HG03342 (cell line): ENCODE results near the gene SERPIND1.

Source experiments
- ATAC-seq: cut with Tn5 transposase; IDR thresholded peaks from one replicate; pipeline ENCODE4 v1.9.1; 2021; ENCODE audit warnings: mild to moderate bottlenecking, moderate library complexity; ENCODE audit not compliant: unreplicated experiment

Gene SERPIND1

DNA sequence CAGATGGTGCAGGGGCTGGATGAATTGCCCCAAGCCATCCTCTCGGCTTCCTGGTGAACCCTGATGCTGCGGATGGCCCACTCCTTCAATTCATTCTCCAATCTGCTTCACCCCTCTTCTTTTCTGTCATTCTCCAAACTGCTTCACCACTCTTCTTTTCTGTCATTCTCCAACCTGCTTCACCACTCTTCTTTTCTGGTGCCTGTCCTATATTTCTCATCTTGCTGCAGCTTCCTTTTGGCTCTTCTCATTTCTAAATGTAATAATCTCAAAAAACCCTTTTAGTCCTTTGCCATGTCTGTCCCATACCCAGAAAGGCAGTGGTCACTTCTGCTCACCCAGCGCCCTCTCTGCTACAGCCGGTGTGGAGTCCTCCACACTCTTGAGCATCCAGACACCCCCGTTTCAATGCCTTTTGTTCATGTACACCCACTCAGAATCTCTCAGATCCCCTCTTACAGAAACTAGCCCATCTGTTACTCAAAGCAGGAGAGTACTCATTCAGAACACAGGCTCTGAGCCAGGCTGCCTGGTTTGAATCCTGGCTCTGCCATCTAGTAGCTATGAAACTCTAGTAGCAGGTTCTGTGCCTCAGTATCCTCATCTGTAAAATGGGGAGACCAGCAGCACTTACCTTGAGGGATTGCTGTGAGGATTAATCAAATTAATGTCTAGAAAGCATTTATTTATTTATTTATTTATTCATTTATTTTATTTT is 14.9 kb downstream of the SERPIND1 start:
- no peak for ATAC-seq

GRCh38 chr22:20792221-20792965 is 18.5 kb downstream of the SERPIND1 start:
- no peak for ATAC-seq

DNA sequence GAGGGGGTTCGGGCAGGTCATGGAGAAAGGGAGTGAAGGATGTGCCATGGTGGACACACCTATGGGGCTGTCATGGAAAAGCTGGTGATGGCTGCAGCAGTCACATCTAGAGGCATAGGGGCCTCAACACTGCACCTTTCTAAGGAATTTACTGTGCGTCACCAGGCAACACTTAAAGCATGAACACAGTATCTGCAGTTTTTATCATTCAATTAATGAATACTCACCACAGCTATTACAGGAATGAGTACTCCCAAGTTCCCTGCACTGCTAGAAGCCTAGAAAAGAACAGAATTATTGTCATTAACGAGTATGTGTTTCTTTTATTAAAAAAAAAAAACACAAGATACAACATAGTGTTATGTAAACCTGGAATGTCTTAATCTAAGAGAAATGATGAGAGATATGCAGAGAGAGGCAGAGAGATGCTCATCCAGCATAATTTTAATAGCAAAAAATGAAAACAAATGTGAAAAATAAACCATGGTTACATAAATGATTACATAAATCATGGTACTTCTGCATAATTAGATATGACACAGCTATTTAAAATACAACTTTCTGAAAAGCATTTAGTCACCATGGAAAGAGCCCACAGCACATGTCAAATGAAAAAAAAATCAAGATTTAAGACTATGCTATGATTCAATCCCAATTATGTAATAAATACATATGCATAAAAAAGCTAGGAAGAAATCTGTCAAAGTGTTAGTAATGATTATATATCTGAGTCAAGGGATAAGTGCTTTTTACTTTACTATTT is 19.2 kb downstream of the SERPIND1 start:
- ATAC-seq: no peak

DNA sequence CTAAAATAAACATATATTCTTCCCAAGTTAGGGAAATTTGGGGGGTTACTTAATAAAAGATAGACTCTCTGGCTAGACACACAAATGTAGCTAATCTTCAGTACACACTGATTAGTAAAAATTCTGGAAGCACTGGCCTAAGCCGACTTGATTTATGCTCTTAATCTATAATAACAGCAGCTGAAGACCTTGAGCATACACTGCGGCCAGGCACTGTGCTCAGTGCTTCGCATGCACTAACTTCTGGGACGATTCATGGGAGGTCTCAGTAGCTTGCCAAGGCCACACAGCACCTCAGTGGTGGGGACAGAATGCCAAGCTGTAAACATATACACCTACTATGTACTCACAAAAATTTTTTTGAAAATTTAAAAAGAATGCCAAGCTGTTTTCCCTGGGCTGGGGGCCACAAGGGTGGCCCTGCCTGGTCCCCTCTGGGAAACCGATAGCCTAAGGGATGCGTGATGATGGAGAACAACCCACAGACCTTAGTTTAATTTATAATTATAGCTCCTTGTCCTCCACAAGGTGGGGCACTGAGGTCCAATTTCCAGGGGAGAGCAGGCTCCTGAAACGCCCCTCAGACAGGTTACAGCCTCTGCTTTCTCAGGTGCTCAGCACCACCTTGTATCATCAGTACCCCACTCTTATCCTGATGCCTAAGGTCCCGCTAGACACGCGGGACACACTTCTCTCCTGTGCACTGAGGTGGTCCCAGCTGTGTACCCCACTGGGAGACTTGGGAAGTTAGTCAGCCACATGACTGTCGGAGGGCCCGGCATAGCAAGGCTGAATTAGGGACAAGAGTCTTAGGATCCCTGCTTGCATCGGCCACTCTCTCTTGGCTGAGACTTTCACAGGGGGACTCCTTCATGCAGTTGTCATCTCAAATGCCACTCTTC is 20.1 kb downstream of the SERPIND1 start:
- ATAC-seq: no peak

DNA sequence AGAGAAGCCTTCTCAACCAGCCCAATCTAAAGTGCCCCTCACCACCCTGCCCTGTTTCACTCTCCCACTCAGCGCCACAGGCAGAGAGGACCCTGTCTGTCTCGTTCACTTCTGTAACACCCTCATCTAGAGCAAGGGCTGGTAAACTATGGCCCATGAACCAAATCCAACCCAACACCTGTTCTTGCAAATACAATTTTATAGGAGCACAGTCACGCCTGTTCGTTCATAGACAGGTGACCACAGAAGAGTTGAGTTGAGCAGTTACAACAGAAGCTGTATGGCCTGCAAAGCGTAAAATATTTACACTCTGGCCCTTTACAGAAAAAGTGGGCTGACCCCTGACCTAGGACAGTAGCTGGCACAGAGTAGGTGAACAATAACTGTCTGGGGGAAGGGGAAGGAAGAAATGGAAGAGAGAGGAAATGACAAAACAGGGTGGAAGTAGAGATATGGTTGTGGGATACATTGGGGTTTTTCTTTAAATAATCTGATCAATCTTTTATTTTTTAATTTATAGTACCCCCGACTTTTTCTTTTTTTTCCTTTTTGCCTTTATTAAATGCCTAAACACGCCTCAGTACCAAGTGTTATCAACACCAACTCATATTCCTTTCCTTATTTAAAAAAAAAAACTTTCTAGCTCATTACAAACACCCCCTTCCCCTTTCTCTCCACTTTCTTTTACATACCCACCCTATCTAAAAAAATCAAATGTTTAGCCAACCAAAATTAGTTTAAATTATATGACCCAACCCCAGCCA is 20.9 kb downstream of the SERPIND1 start:
- ATAC-seq: no peak

DNA sequence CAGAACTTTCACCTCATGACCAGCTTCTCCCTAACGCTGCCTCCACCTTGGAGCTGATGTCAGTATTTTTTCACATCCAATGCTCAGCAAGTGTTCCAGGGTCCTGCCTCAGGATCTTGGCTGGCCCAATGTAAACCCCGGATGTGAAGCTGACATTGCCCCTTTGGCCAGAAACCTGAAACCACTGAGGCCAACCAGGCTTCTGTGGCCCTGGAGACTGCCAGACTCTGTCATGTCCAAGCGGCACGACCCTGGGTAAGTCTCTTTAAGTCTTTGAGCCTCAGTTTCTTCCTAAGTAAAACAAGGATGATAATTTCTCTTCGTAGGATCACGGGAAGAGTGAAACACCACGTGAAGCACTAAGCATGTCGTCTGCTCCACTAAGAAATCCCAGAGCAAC is 22.8 kb downstream of the SERPIND1 start:
- no peak for ATAC-seq

DNA sequence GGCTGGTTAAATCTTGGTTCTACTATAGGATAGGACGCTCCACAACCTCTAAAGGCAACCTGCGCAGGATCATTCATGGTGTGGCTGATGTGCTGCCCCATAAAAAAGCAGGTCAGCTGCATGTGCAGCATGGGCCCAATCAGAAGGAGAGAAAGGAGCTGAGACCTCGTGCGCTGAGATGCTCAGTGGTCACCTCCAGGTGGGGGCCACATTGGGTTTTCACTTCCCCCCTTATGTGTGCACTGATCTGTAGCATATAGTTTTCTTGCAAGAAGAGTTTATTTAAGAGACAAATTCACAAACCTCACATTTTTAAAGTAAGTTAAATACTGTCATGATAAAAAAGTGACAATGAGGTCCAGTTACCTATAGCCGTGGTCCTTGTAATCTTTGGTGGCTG is 24.3 kb downstream of the SERPIND1 start:
- no peak for ATAC-seq

- ATAC-seq: no peak
Measured at GRCh38 chr22:20798974-20799373, 25.1 kb downstream of the SERPIND1 start.

- ATAC-seq: no peak
Measured at GRCh38 chr22:20799449-20799848, 25.5 kb downstream of the SERPIND1 start.

DNA sequence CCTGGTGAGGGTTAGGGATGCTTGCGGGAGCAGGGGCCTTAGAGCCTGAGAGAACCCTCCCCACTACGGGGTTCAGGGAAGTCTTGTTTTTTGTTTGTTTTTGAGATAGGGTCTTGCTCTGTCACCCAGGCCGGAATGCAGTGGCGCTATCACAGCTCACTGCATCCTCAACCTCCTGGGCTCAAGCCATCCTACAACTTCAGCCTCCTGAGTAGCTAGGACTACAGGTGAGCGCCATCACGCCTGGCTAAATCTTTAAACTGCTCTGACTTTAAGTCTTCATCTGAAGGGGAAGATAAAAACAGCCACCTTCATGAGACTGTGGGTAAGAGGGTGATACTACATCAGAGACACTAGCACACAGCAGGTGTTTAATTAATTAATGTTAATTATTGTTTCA is 28.5 kb downstream of the SERPIND1 start:
- no peak for ATAC-seq

GRCh38 chr22:20802922-20803553 is 29.1 kb downstream of the SERPIND1 start:
- ATAC-seq: no peak

GRCh38 chr22:20803696-20804324 is 29.9 kb downstream of the SERPIND1 start:
- ATAC-seq: no peak

GRCh38 chr22:20804650-20805049 is 30.7 kb downstream of the SERPIND1 start:
- no peak for ATAC-seq

- no peak for ATAC-seq
Measured at GRCh38 chr22:20805972-20806471, 32.1 kb downstream of the SERPIND1 start.

- ATAC-seq: no peak
Measured at GRCh38 chr22:20807315-20807752, 33.4 kb downstream of the SERPIND1 start.

DNA sequence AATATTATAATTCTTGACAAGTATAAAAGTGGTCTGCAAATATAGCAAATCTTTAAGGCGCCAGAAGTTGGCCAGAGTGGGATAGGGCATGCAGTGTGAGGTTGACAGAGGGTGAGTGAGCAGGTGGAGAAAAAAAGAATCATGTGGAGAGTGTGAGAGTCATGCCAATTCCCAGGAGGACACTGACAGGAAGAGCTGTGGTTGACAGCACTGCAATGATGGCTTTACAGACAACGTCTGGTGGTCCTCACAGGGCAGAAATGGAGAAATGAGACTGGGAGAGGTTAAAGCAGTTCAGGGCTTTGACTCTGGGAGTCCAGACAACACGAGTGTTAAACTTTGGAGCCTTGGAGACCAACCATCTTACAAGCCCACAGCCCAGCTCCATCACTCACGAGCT is 34.9 kb downstream of the SERPIND1 start:
- ATAC-seq: no peak

DNA sequence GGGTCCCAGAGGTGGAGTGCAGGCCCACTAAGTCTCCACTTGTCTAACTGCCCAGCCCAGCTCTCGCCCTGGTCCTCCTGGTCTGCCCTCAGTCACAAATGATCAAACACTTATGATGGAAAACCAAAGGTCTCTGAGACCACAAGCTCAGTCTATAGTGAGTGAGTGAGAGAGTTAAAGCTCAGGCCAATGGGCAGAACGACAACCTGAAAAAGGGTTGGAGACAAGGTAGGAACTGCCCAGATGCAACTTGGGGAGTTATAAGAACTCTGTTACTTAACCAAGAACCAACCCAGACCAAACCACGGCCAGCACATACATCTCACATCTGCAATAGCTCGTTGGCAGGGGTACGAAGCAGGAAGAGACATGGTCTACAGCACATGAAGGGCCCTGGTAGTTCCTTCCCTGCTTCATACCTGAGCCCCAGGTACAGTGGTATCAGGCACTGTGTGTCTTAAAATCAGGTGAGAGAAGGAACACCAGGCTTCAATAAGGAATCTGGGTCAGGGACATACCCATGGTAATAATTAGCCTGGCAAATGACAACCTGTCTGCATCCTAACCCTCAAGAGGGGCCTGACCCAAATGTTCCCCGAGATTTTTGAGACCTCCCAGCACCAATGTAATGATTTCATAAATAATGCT is 35.7 kb downstream of the SERPIND1 start:
- no peak for ATAC-seq

DNA sequence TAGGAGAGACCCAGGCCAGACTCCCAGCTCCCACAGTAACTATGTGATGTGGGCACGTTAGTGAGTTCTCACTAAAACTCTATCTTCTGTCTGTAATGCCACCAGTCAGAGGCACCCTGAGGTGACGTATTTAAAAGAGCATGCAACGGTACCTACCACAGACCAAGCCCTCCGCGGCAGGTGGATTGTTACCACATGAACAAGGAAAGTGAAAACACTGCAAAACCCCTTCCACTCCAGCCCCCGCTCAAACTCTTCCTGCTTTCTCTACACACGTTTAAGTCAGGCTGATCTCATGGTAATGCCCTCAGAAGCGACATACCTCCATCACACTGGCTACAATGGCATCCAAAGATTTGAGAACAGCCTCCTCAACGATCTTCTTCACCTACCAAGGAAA is 36.7 kb downstream of the SERPIND1 start:
- ATAC-seq: no peak
